GM13977 (cell line): ENCODE data around the gene TOR2A.
A peak's percentile ranks its signal among the peaks of the same experiment; 100 is the strongest.

Experiments
- DNase-seq: peaks from one replicate; pipeline ENCODE4 v3.0.0; 2012; ENCODE audit warnings: low spot score
- in situ Hi-C: fragments of 300-500 bp; cut with MboI; formaldehyde crosslinking; loops from one replicate; pipeline ENCODE4 v1.12.0; 2022; ENCODE audit warnings: low sequenced_read_pairs, low pct_unique_long_range_greater_than_20kb, mixed read lengths, inconsistent platforms; ENCODE audit not compliant: unreplicated experiment
- TF ChIP-seq, protein P1 (sequence below): IDR thresholded peaks from 2 replicates; pipeline ENCODE4 v1.5.1; 2012; ENCODE audit warnings: mild to moderate bottlenecking, control low read depth; ENCODE audit not compliant: insufficient read depth; ENCODE audit errors: extremely low read depth, missing control alignments

TOR2A gene

DNA sequence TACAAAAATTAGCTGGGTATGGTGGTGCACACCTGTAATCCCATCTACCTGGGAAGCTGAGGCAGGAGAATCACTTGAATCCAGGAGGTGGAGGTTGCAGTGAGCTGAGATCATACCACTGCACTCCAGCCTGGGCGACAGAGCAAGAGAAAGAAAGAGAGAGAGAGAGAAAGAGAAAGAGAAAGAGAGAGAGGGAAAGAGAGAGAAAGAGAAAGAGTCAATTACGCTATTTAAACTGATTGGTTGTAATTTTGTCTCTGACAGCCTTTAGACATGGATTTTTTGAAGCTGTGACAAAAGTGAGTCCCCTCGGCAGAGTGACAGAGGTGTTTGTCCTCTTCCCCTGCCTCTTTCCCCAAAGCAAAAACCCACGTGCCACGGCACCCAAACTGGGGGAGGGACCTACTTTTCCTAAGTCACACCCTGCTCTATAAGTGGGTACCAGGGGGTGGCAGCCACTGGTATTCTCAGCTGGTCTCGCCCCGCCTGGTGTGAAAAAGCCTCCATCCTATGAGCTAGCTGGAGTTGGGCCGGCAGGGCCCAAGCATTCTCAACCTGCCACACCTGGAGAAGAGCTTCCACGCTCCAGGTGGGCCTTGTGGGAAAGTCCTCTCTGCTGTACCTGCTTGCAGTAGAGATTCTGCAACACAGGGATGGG, 31.7 kb downstream of the TOR2A start:
- no peak for DNase-seq
- in situ Hi-C loops: no loop called here
- TF ChIP-seq, protein P1, sequence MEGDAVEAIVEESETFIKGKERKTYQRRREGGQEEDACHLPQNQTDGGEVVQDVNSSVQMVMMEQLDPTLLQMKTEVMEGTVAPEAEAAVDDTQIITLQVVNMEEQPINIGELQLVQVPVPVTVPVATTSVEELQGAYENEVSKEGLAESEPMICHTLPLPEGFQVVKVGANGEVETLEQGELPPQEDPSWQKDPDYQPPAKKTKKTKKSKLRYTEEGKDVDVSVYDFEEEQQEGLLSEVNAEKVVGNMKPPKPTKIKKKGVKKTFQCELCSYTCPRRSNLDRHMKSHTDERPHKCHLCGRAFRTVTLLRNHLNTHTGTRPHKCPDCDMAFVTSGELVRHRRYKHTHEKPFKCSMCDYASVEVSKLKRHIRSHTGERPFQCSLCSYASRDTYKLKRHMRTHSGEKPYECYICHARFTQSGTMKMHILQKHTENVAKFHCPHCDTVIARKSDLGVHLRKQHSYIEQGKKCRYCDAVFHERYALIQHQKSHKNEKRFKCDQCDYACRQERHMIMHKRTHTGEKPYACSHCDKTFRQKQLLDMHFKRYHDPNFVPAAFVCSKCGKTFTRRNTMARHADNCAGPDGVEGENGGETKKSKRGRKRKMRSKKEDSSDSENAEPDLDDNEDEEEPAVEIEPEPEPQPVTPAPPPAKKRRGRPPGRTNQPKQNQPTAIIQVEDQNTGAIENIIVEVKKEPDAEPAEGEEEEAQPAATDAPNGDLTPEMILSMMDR: no peak

DNA sequence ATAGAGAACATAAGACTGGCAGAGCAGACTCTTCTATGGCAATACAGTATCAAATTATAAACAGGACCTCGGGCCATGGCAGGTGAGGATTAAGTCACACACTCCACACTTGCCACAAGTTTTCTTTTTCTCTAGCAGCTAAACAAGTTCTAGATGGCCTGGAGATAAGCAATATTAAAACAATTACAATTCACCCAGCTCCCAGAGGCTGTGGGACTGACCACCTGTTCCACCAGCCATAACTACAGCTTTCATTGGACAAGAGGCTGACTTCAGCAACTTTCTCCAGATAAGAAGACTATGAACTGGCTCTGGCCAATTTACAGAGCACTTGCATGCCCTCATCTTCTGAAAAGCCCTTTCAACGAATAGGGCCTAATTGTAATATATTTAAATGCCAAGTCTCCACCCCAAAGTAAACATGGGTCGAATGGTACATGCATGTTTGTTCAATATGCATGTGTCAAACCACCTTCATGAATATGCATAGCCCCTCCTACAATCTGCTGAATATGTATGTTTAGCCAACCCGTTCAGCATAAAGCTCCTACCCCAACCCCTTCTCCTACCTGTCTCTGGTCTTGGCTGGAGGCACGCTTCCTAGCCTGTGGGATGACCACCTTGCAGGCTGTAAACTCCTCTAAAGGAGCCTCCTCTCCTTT, 34.4 kb downstream of the TOR2A start:
- in situ Hi-C loops: no loop called here
- DNase-seq: no peak

DNA sequence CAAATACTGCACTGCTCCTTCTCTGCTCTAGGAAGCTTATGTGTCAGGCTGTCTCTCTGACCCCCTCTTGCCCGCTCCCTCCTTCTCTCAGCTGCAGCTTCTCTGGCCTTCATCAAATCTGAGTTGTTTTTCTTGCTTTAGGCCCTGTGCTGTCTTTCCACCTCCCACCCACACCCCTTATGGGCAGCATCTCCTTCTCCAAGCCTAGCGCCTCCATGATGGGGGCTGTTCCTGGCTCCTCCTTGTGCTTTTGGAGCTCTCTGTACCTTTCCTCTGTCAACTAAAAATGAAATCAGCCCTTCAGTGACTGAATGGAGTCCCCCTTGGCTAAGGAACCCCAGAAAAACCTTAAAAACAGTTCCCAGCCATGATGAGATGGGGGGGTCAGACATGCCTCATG, 35.0 kb downstream of the TOR2A start:
- TF ChIP-seq, protein P1: no peak
- DNase-seq: no peak
- in situ Hi-C loops: no loop called here

More for the DNA sequence above, 34.4 kb downstream of the TOR2A start:
- TF ChIP-seq, protein P1: no peak

DNA sequence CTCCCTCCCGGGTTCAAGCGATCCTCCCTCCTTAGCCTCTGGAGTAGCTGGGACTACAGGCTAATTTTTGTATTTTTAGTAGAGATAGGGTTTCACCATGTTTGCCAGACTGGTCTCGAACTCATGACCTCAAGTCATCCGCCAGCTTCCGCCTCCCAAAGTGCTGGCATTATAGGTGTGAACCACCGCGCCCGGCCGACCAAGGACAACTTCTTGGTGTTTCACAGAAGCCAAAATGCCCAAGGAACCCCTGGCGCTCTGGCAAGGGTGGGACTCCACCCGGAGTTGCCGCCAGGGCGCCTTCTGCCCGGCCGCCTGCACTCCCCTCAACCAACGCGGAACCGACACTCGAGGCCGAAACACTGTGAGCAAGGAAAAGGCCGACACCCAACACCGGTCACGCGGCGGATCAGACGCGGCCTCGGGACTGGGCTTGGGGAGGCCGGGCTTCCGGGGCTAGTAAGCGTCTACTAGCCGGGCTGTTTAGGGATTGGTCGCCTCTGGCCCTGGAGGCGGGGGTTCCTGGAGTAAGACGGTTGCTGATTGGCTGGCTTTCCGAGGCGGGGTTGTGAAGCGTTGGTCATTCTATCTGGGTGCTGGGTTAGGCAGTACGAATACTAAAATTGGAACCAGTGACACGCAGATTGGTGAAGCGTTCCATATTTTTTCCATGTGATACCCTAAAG, 36.0 kb downstream of the TOR2A start:
- DNase-seq: peak; percentile 93
- TF ChIP-seq, protein P1: no peak
- in situ Hi-C loops: no loop called here

DNA sequence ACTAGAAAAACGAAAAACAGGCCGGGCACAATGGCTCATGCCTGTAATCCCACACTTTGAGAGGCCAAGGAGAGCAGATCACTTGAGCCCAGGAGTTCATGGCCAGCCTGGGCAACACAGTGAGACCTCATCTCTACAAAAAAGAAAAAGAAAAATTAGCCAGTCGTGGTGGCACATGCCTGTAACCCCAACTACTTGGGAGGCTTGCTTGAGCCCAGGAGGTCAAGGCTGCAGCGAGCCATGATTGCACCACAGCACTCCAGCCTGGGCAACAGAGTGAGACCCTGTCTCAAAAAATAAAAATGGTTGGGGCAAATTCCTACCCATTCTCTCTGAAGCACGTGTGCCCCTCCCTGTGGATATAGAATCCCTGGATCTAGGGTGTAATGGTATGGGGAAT, 36.7 kb downstream of the TOR2A start:
- TF ChIP-seq, protein P1: no peak
- DNase-seq: no peak
- in situ Hi-C loops: no loop called here

DNA sequence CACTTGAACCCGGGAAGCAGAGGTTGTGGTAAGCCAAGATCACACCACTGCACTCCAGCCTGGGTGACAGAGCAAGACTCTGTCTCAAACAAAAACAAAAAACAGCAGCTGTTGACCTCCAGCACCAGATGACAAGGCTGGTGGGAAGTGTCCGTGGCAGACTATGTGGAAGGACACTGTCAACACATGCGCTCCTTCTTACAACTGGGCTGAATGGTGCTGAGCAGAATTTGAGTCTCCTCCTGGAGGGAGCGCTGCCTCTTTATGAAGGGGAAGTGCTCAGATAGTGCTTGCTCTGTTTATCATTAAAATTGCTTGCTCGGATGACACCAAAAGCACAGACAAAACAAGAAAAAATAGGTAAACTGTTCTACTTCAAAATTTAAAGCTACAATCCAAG, 37.5 kb downstream of the TOR2A start:
- TF ChIP-seq, protein P1: no peak
- DNase-seq: no peak
- in situ Hi-C loops: no loop called here
